Fibroblast of mammary gland (primary cell): ENCODE measurements around the gene TXNL4A.

Experiments
- DNase-seq: peaks from one replicate; pipeline ENCODE4 v3.0.0-alpha.2; 2010; ENCODE audit warnings: low read depth
- H3K4me3 ChIP-seq: 2 replicates; pipeline ENCODE4 v1.5.1; 2011; ENCODE audit warnings: low read depth, mild to moderate bottlenecking, low read length, moderate library complexity; ENCODE audit not compliant: control insufficient read depth
- TF ChIP-seq, protein P1 (sequence below): conservative IDR thresholded peaks from 2 replicates; pipeline ENCODE4 v1.5.1; 2011; ENCODE audit warnings: low read depth, low read length, inconsistent platforms; ENCODE audit not compliant: control insufficient read depth, insufficient read depth

Gene TXNL4A

DNA sequence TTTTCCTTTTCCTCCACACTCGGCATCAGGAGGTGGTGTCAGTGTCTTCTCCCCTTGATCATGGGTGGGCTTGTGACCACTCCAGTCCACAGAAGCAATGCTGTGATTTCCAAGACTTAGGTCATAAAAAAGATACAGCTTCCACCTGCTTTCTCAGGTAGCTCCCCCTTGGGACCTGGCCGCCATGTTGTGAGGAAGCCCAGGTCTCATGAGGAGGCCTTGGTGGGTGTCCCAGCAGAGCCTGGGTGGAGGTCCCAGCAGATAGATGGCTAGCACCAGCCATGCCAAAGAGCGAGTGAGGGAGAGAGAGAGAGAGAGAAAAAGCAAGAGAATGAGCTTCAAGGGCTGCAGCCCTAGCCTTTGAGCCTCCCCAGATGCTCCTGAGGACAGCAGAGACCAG is 52.9 kb downstream of the TXNL4A start:
- no peak overlapping the region for H3K4me3 ChIP-seq
- DNase-seq: no peak
- TF ChIP-seq, protein P1, sequence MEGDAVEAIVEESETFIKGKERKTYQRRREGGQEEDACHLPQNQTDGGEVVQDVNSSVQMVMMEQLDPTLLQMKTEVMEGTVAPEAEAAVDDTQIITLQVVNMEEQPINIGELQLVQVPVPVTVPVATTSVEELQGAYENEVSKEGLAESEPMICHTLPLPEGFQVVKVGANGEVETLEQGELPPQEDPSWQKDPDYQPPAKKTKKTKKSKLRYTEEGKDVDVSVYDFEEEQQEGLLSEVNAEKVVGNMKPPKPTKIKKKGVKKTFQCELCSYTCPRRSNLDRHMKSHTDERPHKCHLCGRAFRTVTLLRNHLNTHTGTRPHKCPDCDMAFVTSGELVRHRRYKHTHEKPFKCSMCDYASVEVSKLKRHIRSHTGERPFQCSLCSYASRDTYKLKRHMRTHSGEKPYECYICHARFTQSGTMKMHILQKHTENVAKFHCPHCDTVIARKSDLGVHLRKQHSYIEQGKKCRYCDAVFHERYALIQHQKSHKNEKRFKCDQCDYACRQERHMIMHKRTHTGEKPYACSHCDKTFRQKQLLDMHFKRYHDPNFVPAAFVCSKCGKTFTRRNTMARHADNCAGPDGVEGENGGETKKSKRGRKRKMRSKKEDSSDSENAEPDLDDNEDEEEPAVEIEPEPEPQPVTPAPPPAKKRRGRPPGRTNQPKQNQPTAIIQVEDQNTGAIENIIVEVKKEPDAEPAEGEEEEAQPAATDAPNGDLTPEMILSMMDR: no peak

DNA sequence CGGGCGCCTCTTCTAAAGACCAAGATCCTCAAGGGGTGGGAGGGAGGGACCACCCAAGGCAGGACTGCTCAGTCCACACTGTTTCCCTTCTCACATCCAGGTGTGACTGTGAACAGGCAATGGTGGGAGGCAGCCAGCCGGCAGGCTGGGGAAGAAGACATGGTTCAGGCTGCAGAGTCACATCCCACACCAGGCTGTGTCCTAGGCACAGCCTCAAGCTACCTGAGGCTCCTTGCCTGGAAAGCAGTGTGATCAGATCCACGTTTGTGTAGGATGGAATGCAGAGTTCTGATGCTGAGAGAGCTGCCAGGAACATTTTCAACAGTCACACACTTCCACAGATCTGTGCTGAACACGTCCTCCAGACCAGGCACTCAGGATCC is 53.3 kb downstream of the TXNL4A start:
- TF ChIP-seq, protein P1: no peak
- no peak overlapping the region for H3K4me3 ChIP-seq
- no peak for DNase-seq

DNA sequence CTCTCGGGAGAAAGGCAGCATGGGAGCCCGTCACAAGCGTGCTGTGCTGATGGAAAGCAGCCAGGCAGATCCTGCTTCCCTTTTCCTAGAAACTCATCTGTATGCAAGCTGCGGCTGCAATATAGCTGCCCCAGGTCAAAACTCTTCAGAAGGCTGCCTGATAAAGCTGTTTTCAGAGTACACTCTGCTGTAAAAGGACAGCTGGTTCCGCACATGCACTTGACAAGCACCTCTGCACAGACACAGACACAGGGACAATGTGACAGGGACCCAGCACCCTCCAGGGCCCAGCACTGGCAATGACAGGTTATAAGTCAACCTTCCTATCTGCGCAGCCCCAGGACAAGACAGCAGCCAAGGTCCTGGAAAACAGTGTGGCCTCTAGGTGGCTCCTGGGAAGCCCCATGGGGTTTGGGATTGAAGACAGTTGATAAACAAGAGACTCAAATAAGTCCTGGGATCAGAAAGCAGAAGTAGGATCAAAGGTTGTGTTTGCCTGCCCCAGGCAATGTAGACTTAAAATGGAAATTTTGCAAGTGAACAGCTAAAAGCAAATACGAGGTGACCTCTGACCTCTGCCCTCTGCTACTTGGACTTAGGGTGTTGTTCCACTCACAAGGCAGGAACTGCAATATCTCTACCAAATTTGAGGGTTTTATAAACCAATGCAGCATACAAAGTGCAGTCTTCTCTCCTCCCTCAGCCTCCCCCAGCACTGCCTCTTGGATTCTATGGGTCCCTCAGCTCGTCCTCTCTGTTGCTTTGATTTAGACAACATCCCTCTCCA is 53.9 kb downstream of the TXNL4A start:
- no peak for DNase-seq
- TF ChIP-seq, protein P1: no peak
- no peak overlapping the region for H3K4me3 ChIP-seq

DNA sequence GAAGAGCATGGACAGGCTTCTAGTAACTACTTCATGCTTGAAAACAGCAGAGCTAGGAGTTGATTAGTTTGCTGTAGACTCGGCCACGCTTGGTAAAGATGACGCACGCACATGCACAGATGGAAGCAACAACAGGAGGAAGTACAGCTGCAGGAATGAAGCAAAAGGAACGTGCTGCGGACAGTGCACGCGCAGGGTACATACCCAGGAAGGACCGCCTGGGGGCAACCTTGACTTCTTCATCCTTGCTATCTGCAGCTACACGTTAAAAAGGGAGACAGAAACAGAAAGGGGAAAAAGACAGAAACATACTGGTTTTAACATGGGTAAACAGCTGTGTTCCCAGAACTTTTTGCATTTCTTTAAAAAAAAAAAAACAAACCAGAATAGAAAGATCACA is 54.6 kb downstream of the TXNL4A start:
- no peak overlapping the region for H3K4me3 ChIP-seq
- TF ChIP-seq, protein P1: no peak
- no peak for DNase-seq

GRCh38 chr18:79932907-79933306 is 55.5 kb downstream of the TXNL4A start:
- H3K4me3 ChIP-seq: no peak overlapping the region
- DNase-seq: no peak
- TF ChIP-seq, protein P1: no peak

DNA sequence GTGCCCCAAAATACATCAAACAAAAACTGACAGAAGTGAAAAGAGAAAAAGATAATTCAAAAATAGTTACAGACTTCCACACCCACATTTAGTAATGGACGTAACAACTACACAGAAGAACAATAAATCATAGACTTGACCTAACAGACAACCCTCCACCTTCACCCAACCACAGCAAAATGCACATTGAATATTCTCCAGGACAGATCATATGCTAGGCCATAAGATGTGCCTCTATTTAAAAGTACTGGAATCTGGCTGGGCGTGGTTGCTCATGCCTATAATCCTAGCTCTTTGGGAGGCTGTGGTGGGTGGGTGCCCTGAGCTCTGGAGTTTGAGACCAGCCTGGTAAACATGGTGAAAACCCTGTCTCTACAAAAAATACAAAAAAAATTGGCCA is 56.9 kb downstream of the TXNL4A start:
- H3K4me3 ChIP-seq: no peak overlapping the region
- TF ChIP-seq, protein P1: no peak
- DNase-seq: no peak
